Activated effector memory CD4-positive, alpha-beta T cell treated with anti-CD3 and anti-CD28 coated beads, Interleukin-2, amount 50 U/mL, for 16 hours (primary cell): ENCODE data around the gene PPHLN1.
A peak's percentile ranks its signal among the peaks of the same experiment; 100 is the strongest.

Source experiments
- DNase-seq: peaks from one replicate; pipeline ENCODE4 v3.0.0-alpha.2; 2020

PPHLN1 gene

GRCh38 chr12:42325653-42326474 lies at the start of gene PPHLN1, which contains the start of gene ZCRB1:
Gene PPHLN1, plus strand, starts transcription at chr12:42326167. Its CDS starts 9,736 bp downstream, at chr12:42335903.
Gene ZCRB1, minus strand, starts transcription at chr12:42326094. Its CDS starts 1,992 bp downstream, at chr12:42324102.
- DNase-seq: peak; percentile 93

GRCh38 chr12:42277396-42278127 lies 48.4 kb upstream of the PPHLN1 start:
- no peak for DNase-seq

GRCh38 chr12:42278128-42278510 lies 47.8 kb upstream of the PPHLN1 start:
- DNase-seq: no peak

GRCh38 chr12:42281278-42281677 lies 44.7 kb upstream of the PPHLN1 start:
- DNase-seq: no peak

- no peak for DNase-seq
Measured at GRCh38 chr12:42281844-42282243, 44.1 kb upstream of the PPHLN1 start.

GRCh38 chr12:42282294-42282693 lies 43.7 kb upstream of the PPHLN1 start:
- no peak for DNase-seq

GRCh38 chr12:42283739-42284138 lies 42.2 kb upstream of the PPHLN1 start:
- DNase-seq: no peak

GRCh38 chr12:42284157-42284556 lies 41.8 kb upstream of the PPHLN1 start:
- DNase-seq: no peak

GRCh38 chr12:42284876-42285275 lies 41.1 kb upstream of the PPHLN1 start:
- no peak for DNase-seq

GRCh38 chr12:42285431-42285830 lies 40.5 kb upstream of the PPHLN1 start:
- no peak for DNase-seq

- no peak for DNase-seq
Measured at GRCh38 chr12:42286741-42287140, 39.2 kb upstream of the PPHLN1 start.

GRCh38 chr12:42288544-42288943 lies 37.4 kb upstream of the PPHLN1 start:
- no peak for DNase-seq

GRCh38 chr12:42291680-42292079 lies 34.3 kb upstream of the PPHLN1 start:
- no peak for DNase-seq

- no peak for DNase-seq
Measured at GRCh38 chr12:42296503-42297109, 29.4 kb upstream of the PPHLN1 start.

- DNase-seq: no peak
Measured at GRCh38 chr12:42298887-42299286, 27.1 kb upstream of the PPHLN1 start.

- DNase-seq: peak; percentile 84
Measured at GRCh38 chr12:42299392-42300308, 26.3 kb upstream of the PPHLN1 start.

GRCh38 chr12:42306297-42306696 lies 19.7 kb upstream of the PPHLN1 start:
- no peak for DNase-seq

GRCh38 chr12:42308390-42308789 lies 17.6 kb upstream of the PPHLN1 start:
- no peak for DNase-seq

- DNase-seq: no peak
Measured at GRCh38 chr12:42309996-42310395, 16.0 kb upstream of the PPHLN1 start.

- no peak for DNase-seq
Measured at GRCh38 chr12:42315108-42315507, 10.9 kb upstream of the PPHLN1 start.

GRCh38 chr12:42320796-42321195 lies 5.2 kb upstream of the PPHLN1 start:
- no peak for DNase-seq

GRCh38 chr12:42322567-42322966 lies 3.4 kb upstream of the PPHLN1 start:
- no peak for DNase-seq

- DNase-seq: no peak
Measured at GRCh38 chr12:42323856-42324255, 2.1 kb upstream of the PPHLN1 start.
